CD14-positive monocyte (primary cell): ENCODE measurements around the gene CMSS1. TPM values are rescaled to one million over a fixed set of nuclear protein-coding genes. Genes with fewer than 3 reads are reported as not detected.

Experiments
- DNase-seq, 3 donors: peaks; one replicate each; pipeline ENCODE4 v3.0.0-alpha.2; 2011 to 2022
- H2AFZ ChIP-seq: 2 replicates; pipeline ENCODE4 v1.6.0; 2012; ENCODE audit warnings: mild to moderate bottlenecking, low read depth, low read length, inconsistent platforms; ENCODE audit not compliant: insufficient read depth, poor library complexity, severe bottlenecking
- H3K27ac ChIP-seq, 2 donors: 1 replicate in 1 of 2; 2 replicates in 1 of 2; pipeline ENCODE4 v1.5.1; 2012 to 2013; ENCODE audit warnings: low read length in 2 of 2, control low read depth in 1 of 2, inconsistent platforms in 1 of 2, low read depth in 1 of 2, mild to moderate bottlenecking in 1 of 2
- H3K27me3 ChIP-seq, 2 donors: one replicate each; pipeline versions ENCODE4 v1.6.0 to v1.6.1; 2011 to 2013; ENCODE audit warnings: low read length in 2 of 2; ENCODE audit not compliant: control insufficient read depth in 2 of 2, insufficient read depth in 2 of 2
- H3K36me3 ChIP-seq, 2 donors: replicated peaks in 1 of 2; 1 replicate in 1 of 2; 2 replicates in 1 of 2; pipeline versions ENCODE4 v1.5.1 to v1.6.1; 2012 to 2013; ENCODE audit warnings: low read length in 2 of 2, control low read depth in 1 of 2, inconsistent platforms in 1 of 2, mild to moderate bottlenecking in 1 of 2; ENCODE audit not compliant: insufficient read depth in 2 of 2, control insufficient read depth in 1 of 2
- H3K4me1 ChIP-seq, 2 donors: 1 replicate in 1 of 2; 2 replicates in 1 of 2; pipeline versions ENCODE4 v1.5.1 to v1.6.1; 2012 to 2013; ENCODE audit warnings: low read length in 2 of 2, control low read depth in 1 of 2, inconsistent platforms in 1 of 2, mild to moderate bottlenecking in 1 of 2, moderate library complexity in 1 of 2; ENCODE audit not compliant: insufficient read depth in 2 of 2, control insufficient read depth in 1 of 2
- H3K4me2 ChIP-seq: replicated peaks from 2 replicates; pipeline ENCODE3; 2012; ENCODE audit warnings: low read length, moderate library complexity, mild to moderate bottlenecking; ENCODE audit not compliant: poor library complexity, severe bottlenecking; ENCODE audit errors: extremely low read depth
- H3K4me3 ChIP-seq, 3 experiments: fragments of 200-600 bp in 1 of 3; sonication (generic) in 1 of 3; replicated peaks in 1 of 3; 1 replicate in 2 of 3; 2 replicates in 1 of 3; pipeline ENCODE4 v1.5.1; 2011 to 2013; ENCODE audit warnings: low read length in 3 of 3, mild to moderate bottlenecking in 3 of 3, control low read depth in 2 of 3, low read depth in 2 of 3, inconsistent platforms in 1 of 3, moderate library complexity in 1 of 3
- H3K79me2 ChIP-seq: 2 replicates; pipeline ENCODE4 v1.6.0; 2012; ENCODE audit warnings: mild to moderate bottlenecking, control low read depth, inconsistent platforms, low read length, moderate library complexity; ENCODE audit not compliant: insufficient read depth
- H3K9ac ChIP-seq: 2 replicates; pipeline ENCODE4 v1.6.0; 2017; ENCODE audit warnings: low read length, mild to moderate bottlenecking; ENCODE audit not compliant: insufficient read depth, poor library complexity, severe bottlenecking
- H3K9me3 ChIP-seq, 2 donors: replicated peaks in 1 of 2; 1 replicate in 1 of 2; 2 replicates in 1 of 2; pipeline versions ENCODE4 v1.5.1 to v1.6.1; 2012 to 2013; ENCODE audit warnings: low read length in 2 of 2, control low read depth in 1 of 2; ENCODE audit not compliant: control insufficient read depth in 1 of 2, insufficient read depth in 1 of 2
- H4K20me1 ChIP-seq: 2 replicates; pipeline ENCODE4 v1.6.0; 2012; ENCODE audit warnings: mild to moderate bottlenecking, low read length, control low read depth, moderate library complexity; ENCODE audit not compliant: insufficient read depth
- H3K27ac Mint-ChIP-seq, 7 donors: one replicate each; pipeline ENCODE4 v1.8.0; 2020; ENCODE audit warnings: mild to moderate bottlenecking in 7 of 7, mixed read lengths in 7 of 7, moderate library complexity in 6 of 7, inconsistent platforms in 2 of 7
- H3K27me3 Mint-ChIP-seq, 3 donors: one replicate each; pipeline ENCODE4 v1.8.0; 2021 to 2022; ENCODE audit warnings: low read depth in 3 of 3, mild to moderate bottlenecking in 3 of 3, mixed read lengths in 3 of 3, moderate library complexity in 3 of 3, inconsistent platforms in 1 of 3
- H3K36me3 Mint-ChIP-seq, 2 donors: one replicate each; pipeline ENCODE4 v1.8.0; 2020; ENCODE audit warnings: mixed read lengths in 2 of 2, inconsistent platforms in 1 of 2, mild to moderate bottlenecking in 1 of 2
- H3K4me1 Mint-ChIP-seq: one replicate; pipeline ENCODE4 v1.8.0; 2020; ENCODE audit warnings: mild to moderate bottlenecking, mixed read lengths
- H3K4me3 Mint-ChIP-seq, 2 donors: one replicate each; pipeline ENCODE4 v1.8.0; 2020; ENCODE audit warnings: mild to moderate bottlenecking in 2 of 2, mixed read lengths in 2 of 2, moderate library complexity in 1 of 2
- H3K9me3 Mint-ChIP-seq, 7 donors: one replicate each; pipeline ENCODE4 v1.8.0; 2020 to 2022; ENCODE audit warnings: mixed read lengths in 7 of 7, mild to moderate bottlenecking in 6 of 7, moderate library complexity in 6 of 7, inconsistent platforms in 2 of 7
- whole genome bisulfite sequencing: methylation state at CpG from one replicate; pipeline ENCODE4 v1.1.5; 2013; ENCODE audit warnings: missing lambda C conversion rate; ENCODE audit not compliant: insufficient coverage; 5-methylcytosine and 5-hydroxymethylcytosine counted together
- intact Hi-C, 2 donors: fragments of 100-400 bp; cut with micrococcal nuclease; formaldehyde crosslinking; loops; one replicate each; pipeline versions ENCODE4 v1.15.0 to v1.15.1; 2023
- polyA plus RNA-seq, 3 donors: library from polyadenylated mRNA; depleted of rRNA in 1 of 3; unstranded in 2 of 3; stranded (reverse) in 1 of 3; fragments of 300-500 nt in 2 of 3; fragments of >200 nt in 1 of 3; fragmentation: Illumina TruSeq in 2 of 3; gene quantifications; 1 replicate in 2 of 3; 2 replicates in 1 of 3; pipeline ENCODE4 v1.2.3, GENCODE V29; 2012 to 2021
- TF ChIP-seq, protein P1 (sequence below): fragments of 200-600 bp; IDR thresholded peaks from one replicate; pipeline ENCODE4 v1.8.0; 2022; ENCODE audit warnings: antibody characterized with exemption, mild to moderate bottlenecking

The CMSS1 gene
- polyA plus RNA-seq, 3 donors, result 1.1 to 3.6 (median 2.2) TPM

DNA sequence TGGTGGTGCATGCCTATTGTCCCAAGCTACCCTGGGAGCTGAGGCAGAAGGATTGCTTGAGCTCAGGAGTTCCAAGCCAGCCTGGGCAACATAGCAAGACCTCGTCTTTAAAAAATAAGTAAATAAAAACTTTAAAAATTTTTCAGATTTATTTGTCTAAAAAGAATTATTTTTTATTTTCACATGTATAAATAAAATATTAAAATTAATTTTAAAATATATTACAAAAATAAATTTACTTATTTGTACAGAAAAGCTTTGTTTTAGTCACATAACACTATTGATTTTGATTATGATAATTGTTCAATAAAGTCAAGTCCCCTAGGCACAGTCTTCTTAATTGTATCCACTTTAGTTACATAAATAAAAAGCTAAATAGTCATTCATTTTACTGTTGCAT lies 211.4 kb downstream of the CMSS1 start:
- Histone ChIP-seq H3K27ac (no peak overlapping the region), H3K9me3 (no peaks in the 10 kb centered on the region), H3K36me3 (no peaks in the 10 kb centered on the region), H3K4me2 (no peak overlapping the region), H3K27me3 (no peaks in the 10 kb centered on the region), H3K4me3 (no peak overlapping the region), H3K4me1 (no peaks in the 10 kb centered on the region), H2AFZ (no peak overlapping the region), H4K20me1 (no peaks in the 10 kb centered on the region), H3K79me2 (no peaks in the 10 kb centered on the region), H3K9ac (no peak overlapping the region)
- TF ChIP-seq, protein P1, sequence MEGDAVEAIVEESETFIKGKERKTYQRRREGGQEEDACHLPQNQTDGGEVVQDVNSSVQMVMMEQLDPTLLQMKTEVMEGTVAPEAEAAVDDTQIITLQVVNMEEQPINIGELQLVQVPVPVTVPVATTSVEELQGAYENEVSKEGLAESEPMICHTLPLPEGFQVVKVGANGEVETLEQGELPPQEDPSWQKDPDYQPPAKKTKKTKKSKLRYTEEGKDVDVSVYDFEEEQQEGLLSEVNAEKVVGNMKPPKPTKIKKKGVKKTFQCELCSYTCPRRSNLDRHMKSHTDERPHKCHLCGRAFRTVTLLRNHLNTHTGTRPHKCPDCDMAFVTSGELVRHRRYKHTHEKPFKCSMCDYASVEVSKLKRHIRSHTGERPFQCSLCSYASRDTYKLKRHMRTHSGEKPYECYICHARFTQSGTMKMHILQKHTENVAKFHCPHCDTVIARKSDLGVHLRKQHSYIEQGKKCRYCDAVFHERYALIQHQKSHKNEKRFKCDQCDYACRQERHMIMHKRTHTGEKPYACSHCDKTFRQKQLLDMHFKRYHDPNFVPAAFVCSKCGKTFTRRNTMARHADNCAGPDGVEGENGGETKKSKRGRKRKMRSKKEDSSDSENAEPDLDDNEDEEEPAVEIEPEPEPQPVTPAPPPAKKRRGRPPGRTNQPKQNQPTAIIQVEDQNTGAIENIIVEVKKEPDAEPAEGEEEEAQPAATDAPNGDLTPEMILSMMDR, result no peak
- no CpG with 5 or more reads among the region's 1 CpG for WGBS
- DNase-seq, result no peak
- no peak overlapping the region for H3K4me3 Mint-ChIP-seq
- H3K36me3 Mint-ChIP-seq, result no peaks in the 10 kb centered on the region
- no peak overlapping the region for H3K27ac Mint-ChIP-seq
- intact Hi-C loops, result no loop called here
- H3K4me1 Mint-ChIP-seq, result no peaks in the 10 kb centered on the region
- H3K9me3 Mint-ChIP-seq, result no peaks in the 10 kb centered on the region
- H3K27me3 Mint-ChIP-seq, result no peaks in the 10 kb centered on the region

DNA sequence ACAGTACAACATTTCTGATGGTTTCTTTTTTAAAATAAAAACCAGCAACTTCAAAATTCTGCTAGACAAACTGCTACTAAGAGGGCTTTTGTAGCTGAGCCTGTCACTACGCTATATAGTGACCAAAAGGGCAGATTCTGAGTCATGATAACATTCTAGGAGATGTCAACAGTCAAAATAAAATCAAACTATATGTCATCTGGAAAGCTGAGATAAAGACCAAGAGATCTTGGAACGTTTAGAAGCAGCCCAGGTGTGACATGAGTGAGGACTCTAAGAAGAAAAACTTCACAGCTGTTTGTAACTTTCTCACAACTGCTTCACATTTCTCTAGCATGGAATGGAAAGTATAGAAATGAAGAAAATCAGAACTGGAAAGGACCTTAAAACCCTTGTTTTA lies 212.0 kb downstream of the CMSS1 start:
- Mint-ChIP-seq H3K27ac (no peak overlapping the region), H3K4me3 (no peak overlapping the region), H3K36me3 (no peaks in the 10 kb centered on the region), H3K27me3 (no peaks in the 10 kb centered on the region), H3K9me3 (no peaks in the 10 kb centered on the region), H3K4me1 (no peaks in the 10 kb centered on the region)
- Histone ChIP-seq H3K4me3 (no peak overlapping the region), H3K9ac (no peak overlapping the region), H3K4me2 (no peak overlapping the region), H3K79me2 (no peaks in the 10 kb centered on the region), H4K20me1 (no peaks in the 10 kb centered on the region), H3K27ac (no peak overlapping the region), H3K4me1 (no peaks in the 10 kb centered on the region), H3K36me3 (no peaks in the 10 kb centered on the region), H3K9me3 (no peaks in the 10 kb centered on the region), H2AFZ (no peak overlapping the region), H3K27me3 (no peaks in the 10 kb centered on the region)
- no peak for DNase-seq
- no CpG with 5 or more reads among the region's 2 CpGs for WGBS
- intact Hi-C loops, result no loop called here
- TF ChIP-seq, protein P1, result no peak
